IPS-18a (cell line): ENCODE data around the gene LRRC28.
A peak's percentile ranks its signal among the peaks of the same experiment; 100 is the strongest.

ENCODE experiments used
- H3K27ac ChIP-seq: one replicate; pipeline ENCODE4 v1.5.1; 2013; ENCODE audit warnings: low read length
- H3K27me3 ChIP-seq: one replicate; pipeline ENCODE4 v1.6.1; 2013; ENCODE audit warnings: mild to moderate bottlenecking, low read length; ENCODE audit not compliant: control insufficient read depth, insufficient read depth
- H3K36me3 ChIP-seq: one replicate; pipeline ENCODE4 v1.6.1; 2013; ENCODE audit warnings: low read depth, low read length; ENCODE audit not compliant: control insufficient read depth
- H3K4me1 ChIP-seq: one replicate; pipeline ENCODE4 v1.6.1; 2013; ENCODE audit warnings: low read depth, low read length; ENCODE audit not compliant: control insufficient read depth
- H3K4me3 ChIP-seq: one replicate; pipeline ENCODE4 v1.5.1; 2013; ENCODE audit warnings: low read length
- H3K9ac ChIP-seq: one replicate; pipeline ENCODE4 v1.6.1; 2013; ENCODE audit warnings: mild to moderate bottlenecking, low read length, moderate library complexity
- H3K9me3 ChIP-seq: one replicate; pipeline ENCODE4 v1.6.1; 2013; ENCODE audit warnings: low read depth, low read length; ENCODE audit not compliant: control insufficient read depth

The LRRC28 gene

DNA sequence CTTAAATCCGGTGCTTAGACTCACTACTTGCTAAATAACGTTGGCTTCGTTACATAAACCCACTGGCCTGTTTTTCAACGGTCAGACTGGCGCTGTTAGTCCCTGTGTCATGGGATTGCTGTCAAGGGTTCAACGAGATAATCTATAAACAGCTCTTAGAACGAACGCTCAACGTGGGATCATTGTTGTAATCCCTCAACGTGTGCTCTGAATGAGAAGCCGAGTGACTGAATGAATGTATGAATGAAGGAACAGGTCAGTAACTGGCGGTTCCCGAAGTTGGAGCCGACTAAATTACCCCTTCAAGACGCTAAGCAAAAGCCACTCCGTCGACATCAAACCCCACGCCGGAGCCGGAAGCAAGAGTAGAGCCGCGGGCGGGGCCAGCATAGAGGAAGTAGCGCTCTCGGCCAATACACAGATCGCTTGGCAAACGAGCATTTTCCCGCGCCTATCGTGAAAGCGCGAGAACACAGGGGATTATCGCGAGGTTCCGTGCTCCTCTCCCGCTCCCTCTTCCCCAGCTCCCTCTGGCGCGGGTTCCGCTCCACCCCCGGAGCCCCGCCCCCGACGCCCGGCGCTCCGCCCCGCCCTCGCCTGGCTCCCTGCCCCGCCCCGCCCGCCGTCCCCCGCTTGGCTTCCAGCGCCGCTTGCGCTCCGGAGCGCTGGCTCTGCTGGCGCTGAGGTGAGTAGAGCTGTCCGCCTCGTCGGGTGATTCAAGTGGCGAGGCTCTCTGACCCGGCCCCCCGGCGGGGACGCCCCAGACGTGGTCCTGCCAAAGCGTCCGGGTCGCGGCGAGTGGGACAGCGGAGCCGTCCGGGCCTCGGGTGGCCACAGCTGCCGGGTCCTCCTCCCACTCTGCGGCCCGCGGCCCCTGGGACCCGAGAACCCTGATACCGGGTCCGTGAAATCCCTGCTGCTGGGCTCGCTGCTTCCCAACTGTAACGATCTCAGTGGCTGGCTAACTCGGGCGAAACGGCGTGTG is at the start of gene LRRC28:
Gene LRRC28, plus strand, starts transcription at position 625 of the 985 bp plus-strand sequence. CDS start 4,477 bp downstream, outside the sequence.
- peak within 1 kb of the TSS; percentile 95 for H3K4me3 ChIP-seq
- H3K9me3 ChIP-seq, result no peaks in the 10 kb centered on the region
- no peaks in the 10 kb centered on the region for H3K4me1 ChIP-seq
- peak within 1 kb of the TSS; percentile 90 for H3K27ac ChIP-seq
- no peaks in the 10 kb centered on the region for H3K36me3 ChIP-seq
- H3K9ac ChIP-seq, result peak within 1 kb of the TSS; percentile 87
- peaks cover 10% of the 10 kb centered on the region for H3K27me3 ChIP-seq

DNA sequence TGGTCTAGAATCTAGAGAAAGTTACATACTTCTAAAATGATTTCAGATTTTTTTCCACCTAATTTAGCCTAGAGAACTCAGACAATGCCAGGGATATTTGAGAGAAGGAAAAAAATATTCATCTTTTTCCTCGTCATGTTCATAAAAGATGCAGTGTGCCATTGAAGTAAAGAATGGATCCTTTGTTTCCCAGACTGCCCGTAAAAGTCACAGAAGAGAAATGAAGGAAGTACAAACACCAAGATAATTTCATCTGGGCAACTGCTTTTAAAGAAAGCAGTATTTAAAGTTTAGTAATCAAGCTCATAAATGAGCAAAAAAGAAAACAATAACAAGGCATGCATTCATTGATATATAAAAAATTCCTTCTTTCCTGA is 49.1 kb upstream of the LRRC28 start:
- H3K36me3 ChIP-seq, result peaks cover 4% of the 10 kb centered on the region
- no peak overlapping the region for H3K9ac ChIP-seq
- H3K27me3 ChIP-seq, result no peaks in the 10 kb centered on the region
- H3K4me1 ChIP-seq, result no peaks in the 10 kb centered on the region
- no peak overlapping the region for H3K4me3 ChIP-seq
- no peak overlapping the region for H3K27ac ChIP-seq
- no peaks in the 10 kb centered on the region for H3K9me3 ChIP-seq

DNA sequence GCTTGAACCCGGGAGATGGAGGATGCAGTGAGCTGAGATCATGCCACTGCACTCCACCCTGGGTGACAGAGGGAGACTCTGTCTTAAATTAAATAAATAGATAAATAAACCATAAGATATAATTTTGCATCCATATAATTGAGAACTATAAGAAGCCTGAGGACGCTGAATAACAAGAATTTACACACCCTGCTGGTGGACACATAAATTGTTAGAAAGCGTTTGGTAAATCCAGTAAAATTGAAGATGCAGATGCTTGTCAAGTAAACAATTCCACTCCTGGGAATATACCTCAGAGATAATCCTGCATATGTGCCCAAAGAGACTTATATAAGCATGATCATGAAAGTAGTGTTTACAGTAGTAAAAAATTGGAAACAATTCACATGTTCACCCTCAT is 43.6 kb upstream of the LRRC28 start:
- H3K9ac ChIP-seq, result no peak overlapping the region
- no peaks in the 10 kb centered on the region for H3K4me1 ChIP-seq
- no peaks in the 10 kb centered on the region for H3K27me3 ChIP-seq
- no peaks in the 10 kb centered on the region for H3K36me3 ChIP-seq
- H3K4me3 ChIP-seq, result no peak overlapping the region
- H3K27ac ChIP-seq, result no peak overlapping the region
- no peaks in the 10 kb centered on the region for H3K9me3 ChIP-seq

DNA sequence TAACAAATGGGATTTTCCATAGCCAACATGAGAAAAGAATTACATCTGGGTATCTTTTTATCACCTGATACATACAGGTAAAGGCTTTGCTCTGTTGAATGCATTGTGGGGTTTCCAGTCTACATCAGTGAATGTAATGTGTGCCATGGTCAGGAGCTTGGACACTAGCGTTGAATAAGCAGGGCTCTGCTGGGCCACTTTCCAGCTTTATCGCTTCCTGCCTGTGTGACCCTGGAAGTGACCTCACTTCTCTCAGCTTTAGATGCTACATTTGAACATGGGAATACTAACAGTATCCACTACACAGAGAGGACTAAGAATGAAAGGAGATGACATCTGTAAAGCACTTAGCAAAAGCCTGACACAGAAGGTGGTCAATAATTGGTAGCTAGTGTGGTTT is 42.0 kb upstream of the LRRC28 start:
- H3K9me3 ChIP-seq, result no peaks in the 10 kb centered on the region
- H3K4me3 ChIP-seq, result no peak overlapping the region
- no peak overlapping the region for H3K27ac ChIP-seq
- no peak overlapping the region for H3K9ac ChIP-seq
- no peaks in the 10 kb centered on the region for H3K4me1 ChIP-seq
- H3K36me3 ChIP-seq, result no peaks in the 10 kb centered on the region
- no peaks in the 10 kb centered on the region for H3K27me3 ChIP-seq

DNA sequence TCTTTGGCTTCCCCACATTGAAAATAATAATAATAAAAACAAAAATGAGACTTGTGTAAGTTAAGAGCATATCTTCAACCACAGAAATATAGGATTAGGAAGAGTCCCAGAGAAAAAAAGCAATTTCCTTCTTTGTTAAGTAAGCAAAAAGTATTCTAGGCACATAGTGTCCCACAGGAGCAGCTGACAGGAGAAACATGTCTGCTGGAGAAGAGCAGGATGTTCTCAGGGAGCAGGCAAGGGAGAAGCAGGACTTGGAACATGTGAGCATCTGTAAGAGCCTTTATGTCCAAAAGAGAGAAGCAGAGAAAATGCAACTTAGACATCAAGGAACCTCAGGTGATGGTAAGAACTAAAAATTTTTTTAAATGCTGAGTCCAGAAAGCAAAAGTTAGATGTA is 40.9 kb upstream of the LRRC28 start:
- no peaks in the 10 kb centered on the region for H3K4me1 ChIP-seq
- H3K9ac ChIP-seq, result no peak overlapping the region
- no peak overlapping the region for H3K27ac ChIP-seq
- H3K4me3 ChIP-seq, result no peak overlapping the region
- no peaks in the 10 kb centered on the region for H3K36me3 ChIP-seq
- no peaks in the 10 kb centered on the region for H3K27me3 ChIP-seq
- H3K9me3 ChIP-seq, result no peaks in the 10 kb centered on the region

DNA sequence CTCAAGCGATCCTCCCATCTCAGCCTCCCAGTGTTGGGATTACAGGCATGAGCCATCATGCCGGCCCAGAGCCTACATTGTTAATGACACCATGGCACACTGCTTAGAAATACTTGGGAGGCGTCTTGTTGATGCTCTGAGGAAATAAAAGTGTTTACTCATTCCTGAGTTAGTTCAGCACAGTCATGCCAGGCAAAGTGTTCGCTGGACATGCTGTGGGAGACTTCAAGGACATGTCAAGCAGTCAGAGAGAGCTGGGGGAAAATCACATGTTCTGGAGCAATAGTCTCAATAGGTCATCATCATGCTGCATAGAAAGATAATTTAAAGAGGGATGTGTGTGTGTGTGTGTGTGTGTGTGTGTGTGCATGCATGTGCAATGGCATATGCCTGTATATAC is 39.4 kb upstream of the LRRC28 start:
- H3K9me3 ChIP-seq, result no peaks in the 10 kb centered on the region
- no peaks in the 10 kb centered on the region for H3K4me1 ChIP-seq
- H3K27me3 ChIP-seq, result no peaks in the 10 kb centered on the region
- H3K27ac ChIP-seq, result no peak overlapping the region
- H3K4me3 ChIP-seq, result no peak overlapping the region
- no peaks in the 10 kb centered on the region for H3K36me3 ChIP-seq
- no peak overlapping the region for H3K9ac ChIP-seq

DNA sequence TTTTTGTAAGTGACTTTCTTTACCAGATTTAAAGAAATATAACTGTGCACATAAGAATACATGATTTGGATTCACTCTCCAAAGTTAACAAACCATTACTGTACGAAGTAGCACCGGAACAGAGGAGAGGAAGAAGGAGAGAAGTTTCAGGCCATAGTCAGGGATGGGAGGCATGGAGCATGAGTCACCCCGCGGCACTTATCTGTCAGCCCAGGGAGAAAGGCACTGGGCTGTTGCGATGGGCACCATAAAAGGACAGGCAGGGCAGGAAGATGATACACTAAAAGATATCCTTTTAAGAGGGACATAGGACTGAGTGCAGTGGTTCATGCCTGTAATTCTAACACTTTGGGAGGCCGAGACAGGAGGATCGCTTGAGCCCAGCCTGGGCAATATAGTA is 38.9 kb upstream of the LRRC28 start:
- Histone ChIP-seq H3K27me3 (no peaks in the 10 kb centered on the region), H3K36me3 (no peaks in the 10 kb centered on the region), H3K4me1 (no peaks in the 10 kb centered on the region), H3K4me3 (no peak overlapping the region), H3K9me3 (no peaks in the 10 kb centered on the region), H3K9ac (no peak overlapping the region), H3K27ac (no peak overlapping the region)

DNA sequence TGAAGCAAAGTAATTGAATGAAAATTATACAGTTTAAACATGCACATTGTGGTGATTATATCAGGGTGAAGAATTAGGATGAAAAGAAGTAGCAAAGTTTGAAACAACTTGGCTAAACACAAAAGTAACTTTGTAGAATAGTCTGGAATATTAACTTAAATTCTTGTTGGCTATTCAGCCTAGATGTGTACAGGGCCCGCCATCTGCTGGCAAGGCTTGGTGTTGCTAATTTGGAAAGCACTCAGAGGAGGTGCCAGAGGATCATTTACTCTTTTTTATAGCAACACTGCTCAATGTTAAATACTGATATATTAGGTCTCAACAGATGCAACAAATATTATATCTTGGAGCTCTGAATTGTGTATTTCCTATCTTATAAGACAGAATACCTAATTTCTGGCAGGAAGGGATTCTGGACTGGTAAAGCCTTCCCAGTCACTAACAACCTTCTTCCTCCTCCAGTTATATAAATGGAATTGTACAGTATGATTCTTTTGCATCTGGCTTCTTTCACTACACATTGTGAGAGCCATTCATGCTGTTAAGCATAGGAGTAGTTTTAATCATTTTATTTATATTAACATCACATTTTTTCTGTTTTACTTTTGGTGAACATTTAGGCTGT is 38.0 kb upstream of the LRRC28 start:
- Histone ChIP-seq H3K4me3 (no peak overlapping the region), H3K9me3 (no peaks in the 10 kb centered on the region), H3K4me1 (no peaks in the 10 kb centered on the region), H3K27me3 (no peaks in the 10 kb centered on the region), H3K36me3 (no peaks in the 10 kb centered on the region), H3K9ac (no peak overlapping the region), H3K27ac (no peak overlapping the region)

DNA sequence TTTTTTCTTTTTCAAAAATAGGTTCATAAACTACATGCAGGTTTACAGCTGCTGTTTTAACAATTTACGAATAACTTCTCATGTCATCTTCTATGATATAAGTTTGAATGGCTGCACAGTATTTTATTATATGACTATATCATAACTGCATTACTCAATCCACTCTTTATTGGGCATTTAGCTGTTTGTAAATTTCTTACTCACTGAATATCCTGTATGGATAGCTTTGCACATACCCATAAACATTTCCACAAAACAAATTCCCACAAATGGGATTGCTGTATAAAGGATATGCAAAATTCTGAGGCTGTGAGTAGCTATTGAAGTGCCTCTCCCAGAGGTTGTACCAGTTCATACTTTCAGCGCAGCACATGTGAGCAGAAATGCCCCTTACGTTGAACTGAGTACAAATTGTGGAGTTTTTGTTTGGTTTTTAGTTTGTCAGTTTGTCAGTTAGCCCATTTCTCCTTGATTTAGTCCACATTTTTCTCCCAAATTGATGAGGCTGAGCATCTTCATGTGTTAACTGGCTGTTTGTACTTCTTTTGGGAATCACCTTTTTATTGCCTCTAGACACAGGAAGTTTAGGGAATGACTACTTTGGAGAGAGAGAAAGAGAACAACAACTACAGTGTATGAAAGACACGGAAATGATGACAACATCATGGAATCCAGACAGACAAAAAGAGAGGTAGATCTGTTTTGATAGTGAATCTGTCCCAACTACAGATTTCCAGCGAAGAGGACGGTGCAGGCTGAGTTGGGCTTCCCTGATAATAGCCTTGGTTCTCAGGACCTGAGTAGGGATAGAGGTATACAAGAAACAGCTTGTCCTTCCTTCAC is 26.7 kb upstream of the LRRC28 start:
- Histone ChIP-seq H3K4me3 (no peak overlapping the region), H3K27ac (no peak overlapping the region), H3K27me3 (no peaks in the 10 kb centered on the region), H3K36me3 (peaks cover 10% of the 10 kb centered on the region), H3K4me1 (no peaks in the 10 kb centered on the region), H3K9me3 (no peaks in the 10 kb centered on the region), H3K9ac (no peak overlapping the region)

DNA sequence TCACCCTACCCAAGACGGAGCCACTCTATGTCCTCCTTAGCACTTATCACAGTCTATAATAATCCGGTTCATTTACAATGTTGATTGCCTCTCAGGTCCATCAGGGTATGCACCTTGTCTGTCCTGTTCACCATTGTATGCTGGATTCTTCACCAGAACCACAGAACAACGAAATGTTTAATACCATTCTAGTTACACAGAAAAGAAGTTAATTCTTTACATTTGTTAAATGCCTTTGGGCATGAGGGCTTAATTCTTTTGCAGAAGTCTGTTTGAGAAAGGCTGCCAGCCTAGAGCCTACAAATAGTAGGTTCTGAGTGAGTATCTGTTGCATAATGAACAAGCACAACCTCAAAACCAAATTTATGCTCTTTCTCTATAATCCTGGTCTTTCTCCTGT is 24.5 kb upstream of the LRRC28 start:
- Histone ChIP-seq H3K36me3 (peaks cover 3% of the 10 kb centered on the region), H3K4me1 (no peaks in the 10 kb centered on the region), H3K9ac (no peak overlapping the region), H3K27me3 (no peaks in the 10 kb centered on the region), H3K9me3 (no peaks in the 10 kb centered on the region), H3K27ac (no peak overlapping the region), H3K4me3 (no peak overlapping the region)

DNA sequence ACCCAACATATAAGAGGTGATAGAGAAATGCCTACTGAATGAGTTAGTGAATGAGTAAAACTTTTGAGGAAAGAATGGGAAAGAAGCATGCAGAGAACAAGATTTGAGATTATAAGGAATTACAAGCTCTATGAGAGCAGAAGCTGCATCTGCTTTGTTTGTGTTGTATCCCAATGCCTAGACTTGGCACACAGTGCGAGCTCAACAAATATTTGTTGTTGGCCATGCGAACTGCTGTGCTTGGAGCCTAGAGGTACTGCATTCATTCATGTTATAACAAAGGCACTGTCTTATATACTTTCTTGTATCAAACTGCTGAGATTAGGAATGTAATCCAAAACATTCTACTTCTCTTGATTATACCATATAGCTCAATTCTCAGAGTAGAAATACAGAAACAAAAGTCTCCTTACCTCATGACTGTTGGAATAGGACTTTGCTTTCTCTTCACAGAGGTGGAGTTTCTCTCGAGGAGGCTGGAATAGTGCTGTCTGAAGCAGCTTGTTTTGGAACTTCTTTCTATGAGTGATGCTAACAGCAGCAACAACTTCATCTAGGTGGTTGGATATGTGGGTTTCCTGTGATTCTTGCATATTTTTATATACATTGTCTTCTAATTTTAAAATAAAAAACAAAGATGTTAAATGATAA is 23.0 kb upstream of the LRRC28 start:
- no peaks in the 10 kb centered on the region for H3K27me3 ChIP-seq
- no peak overlapping the region for H3K9ac ChIP-seq
- peaks cover 3% of the 10 kb centered on the region for H3K36me3 ChIP-seq
- H3K4me1 ChIP-seq, result no peaks in the 10 kb centered on the region
- H3K9me3 ChIP-seq, result no peaks in the 10 kb centered on the region
- no peak overlapping the region for H3K27ac ChIP-seq
- no peak overlapping the region for H3K4me3 ChIP-seq
